HG03565 (cell line): ENCODE data around the gene C22orf39.

Experiments
- ATAC-seq: cut with Tn5 transposase; IDR thresholded peaks from one replicate; pipeline ENCODE4 v1.9.1; 2021; ENCODE audit warnings: mild to moderate bottlenecking, moderate library complexity; ENCODE audit not compliant: unreplicated experiment

C22orf39 gene

GRCh38 chr22:19402642-19403191 lies 44.8 kb downstream of the C22orf39 start:
- no peak for ATAC-seq

GRCh38 chr22:19401483-19401882 lies 46.0 kb downstream of the C22orf39 start:
- no peak for ATAC-seq

- no peak for ATAC-seq
Measured at GRCh38 chr22:19400881-19401280, 46.6 kb downstream of the C22orf39 start.

GRCh38 chr22:19398652-19399051 lies 48.9 kb downstream of the C22orf39 start:
- ATAC-seq: no peak

- ATAC-seq: no peak
Measured at GRCh38 chr22:19398206-19398605, 49.3 kb downstream of the C22orf39 start.

- no peak for ATAC-seq
Measured at GRCh38 chr22:19397734-19398104, 49.8 kb downstream of the C22orf39 start.

- no peak for ATAC-seq
Measured at GRCh38 chr22:19396934-19397733, 50.4 kb downstream of the C22orf39 start.

GRCh38 chr22:19396561-19396933 lies 51.0 kb downstream of the C22orf39 start:
- ATAC-seq: no peak

- ATAC-seq: no peak
Measured at GRCh38 chr22:19395276-19395675, 52.2 kb downstream of the C22orf39 start.

GRCh38 chr22:19394274-19395050 lies 53.0 kb downstream of the C22orf39 start:
- no peak for ATAC-seq

- no peak for ATAC-seq
Measured at GRCh38 chr22:19393704-19394103, 53.8 kb downstream of the C22orf39 start.
